ENCODE results near the gene PCGF2. TPM values are rescaled to one million over a fixed set of nuclear protein-coding genes. Genes with fewer than 3 reads are reported as not detected.
A peak's percentile ranks its signal among the peaks of the same experiment; 100 is the strongest.

PCGF2 gene
- total RNA-seq, 6 donors from 2014 or later, result 14.6 to 51.7 (median 31.9) TPM

DNA sequence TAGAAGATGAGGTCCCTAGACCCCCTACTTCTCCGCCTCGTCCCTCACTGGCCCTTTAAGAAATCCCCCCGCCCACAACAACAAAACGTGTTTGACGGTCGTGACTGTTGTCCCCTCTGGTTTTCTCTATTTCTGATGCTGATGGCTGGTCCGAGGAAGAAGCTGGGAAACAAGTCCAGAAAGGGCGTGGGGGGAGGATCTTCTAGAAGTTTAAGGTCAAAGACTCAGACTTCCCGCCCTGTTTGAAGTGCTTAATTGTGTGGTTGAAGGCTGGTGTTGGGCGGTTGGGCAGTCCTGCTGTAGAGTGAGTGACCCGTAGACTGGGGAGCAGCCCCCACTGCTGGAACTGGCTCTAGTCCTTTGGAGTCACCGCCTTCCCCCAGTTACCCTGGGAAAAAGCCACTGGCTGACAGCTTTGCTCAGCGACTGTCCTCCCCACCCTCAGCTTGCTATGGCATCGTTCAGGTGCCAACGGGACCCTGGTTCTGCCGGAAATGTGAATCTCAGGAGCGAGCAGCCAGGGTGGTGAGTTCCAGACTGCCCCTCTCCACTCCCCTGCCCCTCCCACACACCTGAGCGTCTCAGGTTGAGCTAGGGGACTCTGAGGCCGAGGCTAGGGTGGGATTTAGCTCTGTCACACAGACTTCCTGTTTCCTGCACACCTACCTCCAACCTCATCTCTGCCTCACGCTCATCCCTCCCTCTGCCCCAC is 41.5 kb downstream of the PCGF2 start:
- Histone ChIP-seq H3K4me3 (peak overlapping the region; percentile 35 to 97 (median 93)), H3K27me3 (peaks cover 0 to 3% (median 0%) of the 10 kb centered on the region in 4 donors), H3K27ac (peak overlapping the region; percentile 94 to 98 (median 96)), H3K36me3 (peaks cover 2 to 35% (median 16%) of the 10 kb centered on the region in 4 donors), H3K4me1 (peaks cover 22 to 60% (median 38%) of the 10 kb centered on the region in 4 donors), H3K9me3 (no peaks in the 10 kb centered on the region)
- no peak for TF ChIP-seq POLR2A (IDR thresholded peaks at IDR 0.05)
- TF ChIP-seq, protein P1, sequence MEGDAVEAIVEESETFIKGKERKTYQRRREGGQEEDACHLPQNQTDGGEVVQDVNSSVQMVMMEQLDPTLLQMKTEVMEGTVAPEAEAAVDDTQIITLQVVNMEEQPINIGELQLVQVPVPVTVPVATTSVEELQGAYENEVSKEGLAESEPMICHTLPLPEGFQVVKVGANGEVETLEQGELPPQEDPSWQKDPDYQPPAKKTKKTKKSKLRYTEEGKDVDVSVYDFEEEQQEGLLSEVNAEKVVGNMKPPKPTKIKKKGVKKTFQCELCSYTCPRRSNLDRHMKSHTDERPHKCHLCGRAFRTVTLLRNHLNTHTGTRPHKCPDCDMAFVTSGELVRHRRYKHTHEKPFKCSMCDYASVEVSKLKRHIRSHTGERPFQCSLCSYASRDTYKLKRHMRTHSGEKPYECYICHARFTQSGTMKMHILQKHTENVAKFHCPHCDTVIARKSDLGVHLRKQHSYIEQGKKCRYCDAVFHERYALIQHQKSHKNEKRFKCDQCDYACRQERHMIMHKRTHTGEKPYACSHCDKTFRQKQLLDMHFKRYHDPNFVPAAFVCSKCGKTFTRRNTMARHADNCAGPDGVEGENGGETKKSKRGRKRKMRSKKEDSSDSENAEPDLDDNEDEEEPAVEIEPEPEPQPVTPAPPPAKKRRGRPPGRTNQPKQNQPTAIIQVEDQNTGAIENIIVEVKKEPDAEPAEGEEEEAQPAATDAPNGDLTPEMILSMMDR (IDR thresholded peaks at IDR 0.05), result no peak
- no peak for TF ChIP-seq EP300 (IDR thresholded peaks at IDR 0.05)
- no peak for TF ChIP-seq POLR2AphosphoS5 (IDR thresholded peaks at IDR 0.05)
- WGBS, 2 donors, result 12 to 13% methylated on average over 15 to 20 of the region's 20 CpGs
- DNase-seq, result peak in 1 of 2 donors; percentile 52
- no peak for ATAC-seq (ENCODE audit: low FRiP score in 2 of 2)

DNA sequence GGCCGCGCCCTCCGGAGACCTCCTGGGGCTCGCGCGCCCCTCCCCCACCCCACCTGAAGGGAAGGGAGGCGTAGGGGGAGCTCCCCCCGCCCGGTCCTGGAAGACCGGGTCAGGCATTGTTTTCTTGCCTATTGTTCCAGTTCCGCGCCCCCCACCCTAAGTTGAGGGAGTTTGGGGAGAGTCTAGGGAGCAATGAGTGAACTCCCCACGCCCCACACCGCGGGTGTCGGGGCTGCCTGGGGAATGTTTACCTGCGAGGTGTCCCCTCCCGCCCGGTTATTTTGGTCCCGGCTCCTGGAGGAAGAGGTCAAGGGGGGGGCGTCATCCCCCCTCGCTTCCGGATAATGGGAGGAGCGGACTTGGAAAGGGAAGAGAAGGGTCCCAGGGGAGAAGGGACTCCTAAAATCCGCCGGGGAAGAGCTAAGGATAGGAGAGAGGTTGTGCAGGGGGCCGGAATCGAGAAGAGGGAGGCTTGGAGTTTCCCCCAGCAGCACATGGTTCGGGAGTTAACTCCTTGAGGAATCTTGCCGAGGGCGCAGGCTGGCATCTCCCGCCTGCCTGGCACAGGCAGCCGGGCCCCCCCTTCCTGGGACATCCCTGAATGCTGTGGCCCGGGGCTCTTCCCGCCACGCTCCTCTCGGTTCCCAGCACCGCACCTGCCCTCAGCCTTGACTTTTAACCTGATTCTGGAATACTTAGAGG is 42.2 kb downstream of the PCGF2 start:
- DNase-seq, result peak; percentile 67 to 74
- WGBS, 2 donors, result 0 to 1% methylated on average over 17 to 36 of the region's 38 CpGs

DNA sequence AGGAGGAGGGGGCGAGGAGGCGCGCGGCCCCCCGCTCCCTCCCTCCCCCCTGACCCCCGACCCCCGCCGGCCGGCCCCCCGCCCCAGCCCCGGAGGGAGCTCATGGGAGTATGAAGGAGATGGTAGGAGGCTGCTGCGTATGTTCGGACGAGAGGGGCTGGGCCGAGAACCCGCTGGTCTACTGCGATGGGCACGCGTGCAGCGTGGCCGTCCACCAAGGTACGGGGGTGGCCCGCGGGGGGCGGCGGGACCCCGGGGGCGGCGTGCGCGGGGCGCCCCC is 42.7 kb downstream of the PCGF2 start:
- ATAC-seq (ENCODE audit: low FRiP score in 2 of 2), result no peak
- peak in 1 of 2 donors; percentile 89 for DNase-seq
- Histone ChIP-seq H3K4me3 (peak overlapping the region; percentile 35 to 97 (median 93)), H3K36me3 (peaks cover 0 to 24% (median 11%) of the 10 kb centered on the region in 4 donors), H3K27me3 (peaks cover 0 to 3% (median 0%) of the 10 kb centered on the region in 4 donors), H3K27ac (peak overlapping the region; percentile 94 to 98 (median 96)), H3K4me1 (peaks cover 32 to 60% (median 41%) of the 10 kb centered on the region in 4 donors), H3K9me3 (no peaks in the 10 kb centered on the region)
- TF ChIP-seq, protein P1 (IDR thresholded peaks at IDR 0.05), result no peak
- TF ChIP-seq POLR2A (IDR thresholded peaks at IDR 0.05) (no peak), EP300 (IDR thresholded peaks at IDR 0.05) (no peak), POLR2AphosphoS5 (IDR thresholded peaks at IDR 0.05) (no peak)
- WGBS, 2 donors, result 0% methylated on average over 6 to 9 of the region's 32 CpGs

More for the DNA sequence above, 42.2 kb downstream of the PCGF2 start:
- Histone ChIP-seq H3K27ac (peak overlapping the region; percentile 94 to 98 (median 96)), H3K4me3 (peak overlapping the region; percentile 35 to 97 (median 93)), H3K36me3 (peaks cover 0 to 28% (median 11%) of the 10 kb centered on the region in 4 donors), H3K4me1 (peaks cover 29 to 61% (median 39%) of the 10 kb centered on the region in 4 donors), H3K9me3 (no peaks in the 10 kb centered on the region), H3K27me3 (peaks cover 0 to 3% (median 0%) of the 10 kb centered on the region in 4 donors)
- ATAC-seq (ENCODE audit: low FRiP score in 2 of 2), result no peak
- TF ChIP-seq POLR2A (IDR thresholded peaks at IDR 0.05) (no peak), EP300 (IDR thresholded peaks at IDR 0.05) (no peak), POLR2AphosphoS5 (IDR thresholded peaks at IDR 0.05) (no peak)
- TF ChIP-seq, protein P1 (IDR thresholded peaks at IDR 0.05), result no peak

DNA sequence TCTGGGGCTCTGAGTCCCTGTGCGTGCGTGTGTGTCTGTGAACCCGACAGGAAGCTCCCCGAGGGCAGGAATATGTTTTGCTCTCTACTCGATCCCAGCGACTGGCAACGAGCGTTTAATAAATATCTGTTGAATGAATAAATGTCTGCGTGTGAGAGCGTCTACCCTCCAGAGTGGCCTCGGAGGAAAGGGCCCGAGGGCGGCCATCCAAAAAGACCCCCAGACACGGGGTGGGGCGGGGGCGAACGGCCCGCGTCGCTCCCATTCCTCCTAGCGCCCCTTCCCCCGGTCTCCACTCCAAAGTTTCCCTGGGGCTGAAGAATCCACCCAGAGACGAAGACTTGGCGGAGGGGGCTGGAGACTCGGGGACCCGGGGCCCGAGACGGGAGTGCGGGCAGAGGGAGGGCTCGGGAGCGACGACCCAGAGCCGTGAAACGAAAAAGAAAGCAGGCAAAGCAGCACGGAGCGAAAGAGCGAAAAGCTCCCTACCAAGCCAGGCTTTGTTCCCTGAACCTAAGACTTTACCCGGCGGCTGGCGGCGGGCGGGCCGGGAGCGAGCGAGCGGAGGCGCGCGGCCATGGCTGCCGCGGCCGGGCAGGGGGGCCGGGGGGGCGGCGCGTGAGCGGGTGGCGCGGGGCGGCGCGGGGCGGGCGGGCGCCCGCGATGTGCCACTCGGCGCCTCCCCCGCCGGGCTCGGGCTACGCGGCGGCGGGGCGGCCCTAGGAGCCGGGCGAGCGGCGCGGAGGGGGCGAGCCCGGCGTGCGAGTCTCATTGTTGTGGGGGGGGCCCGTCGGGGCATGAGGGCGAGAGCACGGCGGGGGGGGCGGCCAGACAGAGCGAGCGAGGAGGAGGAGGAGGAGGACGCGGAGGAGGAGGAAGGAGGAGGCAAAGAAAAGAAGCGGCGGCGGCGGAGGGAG is 43.3 kb downstream of the PCGF2 start, which contains the start of gene MLLT6:
TSS of gene MLLT6 (plus strand) at position 668 of the 917 bp plus-strand sequence. CDS start 360 bp downstream, outside the sequence.
- WGBS, 2 donors, result 1% methylated on average over 27 to 61 of the region's 100 CpGs
- Histone ChIP-seq H3K36me3 (peaks cover 0 to 21% (median 11%) of the 10 kb centered on the region in 4 donors), H3K27ac (peak within 1 kb of the TSS; percentile 94 to 98 (median 96)), H3K9me3 (no peaks in the 10 kb centered on the region), H3K27me3 (peaks cover 0 to 3% (median 0%) of the 10 kb centered on the region in 4 donors), H3K4me1 (peaks cover 36 to 60% (median 44%) of the 10 kb centered on the region in 4 donors), H3K4me3 (peak within 1 kb of the TSS; percentile 78 to 97 (median 93))
- peak; percentile 61 to 62 for ATAC-seq (ENCODE audit: low FRiP score in 2 of 2)
- peak; percentile 77 to 96 for DNase-seq
- TF ChIP-seq POLR2AphosphoS5 (IDR thresholded peaks at IDR 0.05) (peak; percentile 41 to 47), POLR2A (IDR thresholded peaks at IDR 0.05) (peak in 1 of 4 donors; percentile 50), EP300 (IDR thresholded peaks at IDR 0.05) (no peak)
- TF ChIP-seq, protein P1 (IDR thresholded peaks at IDR 0.05), result peak in 1 of 6 experiments; percentile 7
